Esophagus squamous epithelium (tissue), 4 donors: ENCODE measurements around the gene MALL.

Source experiments
- CTCF ChIP-seq, 6 experiments: fragments of 450-650 bp in 4 of 6; fragments of 200-600 bp in 2 of 6; sonication (generic) in 2 of 6; IDR thresholded peaks; one replicate each; pipeline ENCODE4 v1.5.1; 2016 to 2019; ENCODE audit warnings: antibody characterized with exemption in 6 of 6, mild to moderate bottlenecking in 4 of 6, moderate library complexity in 4 of 6
- POLR2A ChIP-seq, 4 donors: fragments of 450-650 bp; IDR thresholded peaks; one replicate each; pipeline ENCODE4 v1.6.1; 2017; ENCODE audit warnings: antibody characterized with exemption in 4 of 4, mild to moderate bottlenecking in 4 of 4, moderate library complexity in 3 of 4

- TF ChIP-seq POLR2A (IDR thresholded peaks at IDR 0.05) (no peak), CTCF (IDR thresholded peaks at IDR 0.05) (no peak)
Observed at GRCh38 chr2:110095994-110096633, 19.5 kb downstream of the MALL start.
